IPS DF 6.9 (cell line): ENCODE data around the gene IMPA2.

ENCODE experiments used
- DNase-seq: peaks from one replicate; pipeline ENCODE4 v3.0.0-alpha.2; 2013; ENCODE audit warnings: low read depth, low spot score
- H3K27ac ChIP-seq: one replicate; pipeline ENCODE4 v1.5.1; 2013; ENCODE audit warnings: low read length, control low read depth
- H3K27me3 ChIP-seq: 2 replicates; pipeline ENCODE4 v1.6.1; 2013; ENCODE audit warnings: mild to moderate bottlenecking, low read length; ENCODE audit not compliant: control insufficient read depth, insufficient read depth
- H3K36me3 ChIP-seq: 2 replicates; pipeline ENCODE4 v1.6.1; 2013; ENCODE audit warnings: low read length; ENCODE audit not compliant: control insufficient read depth, insufficient read depth
- H3K4me1 ChIP-seq: 2 replicates; pipeline ENCODE4 v1.6.1; 2013; ENCODE audit warnings: low read length; ENCODE audit not compliant: control insufficient read depth, insufficient read depth
- H3K4me3 ChIP-seq: 2 replicates; pipeline ENCODE4 v1.5.1; 2013; ENCODE audit warnings: mild to moderate bottlenecking, low read length
- H3K9me3 ChIP-seq: 2 replicates; pipeline ENCODE4 v1.6.1; 2013; ENCODE audit warnings: low read length, inconsistent platforms; ENCODE audit not compliant: control insufficient read depth, insufficient read depth
- WGBS: extraction: QIAGEN DNeasy Blood & Tissue Kit; methylation state at CpG from one replicate; pipeline ENCODE4 v1.1.7; 2013; ENCODE audit warnings: mixed read lengths, missing lambda C conversion rate; ENCODE audit not compliant: insufficient read length, insufficient coverage; 5-methylcytosine and 5-hydroxymethylcytosine counted together

The IMPA2 gene

DNA sequence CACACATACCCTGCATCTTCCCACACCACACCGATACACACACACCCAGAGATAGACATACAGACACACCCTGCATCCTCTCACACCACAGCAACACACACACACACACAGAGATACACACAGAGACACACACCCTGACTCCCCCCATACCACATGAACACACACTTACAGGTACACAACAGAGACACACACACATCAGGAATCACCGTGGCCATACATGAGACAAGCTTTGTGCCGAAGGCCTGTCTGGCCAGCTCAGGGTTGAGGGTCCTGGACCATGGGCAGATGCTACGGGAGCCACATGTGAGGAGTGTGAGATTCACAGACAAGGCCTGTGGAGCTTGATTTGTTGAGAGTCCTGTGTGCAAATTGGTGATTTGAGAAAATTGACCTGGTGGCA is 15.6 kb downstream of the IMPA2 start:
- WGBS: no CpG with 5 or more reads among the region's 4 CpGs
- no peak for DNase-seq
- Histone ChIP-seq H3K27ac (no peak overlapping the region), H3K9me3 (no peaks in the 10 kb centered on the region), H3K4me1 (peaks cover 4% of the 10 kb centered on the region; the same call in 1 of the 2 replicates), H3K27me3 (no peaks in the 10 kb centered on the region), H3K36me3 (peaks cover 5% of the 10 kb centered on the region), H3K4me3 (no peak overlapping the region)

DNA sequence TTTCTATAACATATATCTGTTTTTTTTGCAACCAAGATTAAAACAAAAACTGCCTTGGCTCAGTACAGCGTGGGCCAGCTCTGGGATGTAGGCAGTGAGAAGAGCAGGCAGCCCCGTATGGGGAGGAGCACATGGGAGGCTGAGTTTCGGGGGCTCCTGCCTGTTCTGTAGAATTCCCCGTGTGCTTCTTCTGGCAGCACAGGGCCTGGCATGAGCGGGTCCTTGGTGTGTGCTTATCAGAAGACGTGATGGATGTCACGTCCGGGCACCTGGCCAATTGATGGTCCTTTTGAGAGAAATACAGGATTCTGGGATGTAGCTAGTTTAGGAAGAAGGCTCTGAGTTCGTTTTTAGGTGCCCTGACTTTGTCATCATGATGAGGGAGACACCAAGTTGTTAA is 16.2 kb downstream of the IMPA2 start:
- Histone ChIP-seq H3K4me3 (no peak overlapping the region), H3K27ac (no peak overlapping the region), H3K4me1 (peaks cover 4% of the 10 kb centered on the region; the same call in 1 of the 2 replicates), H3K27me3 (no peaks in the 10 kb centered on the region), H3K36me3 (peaks cover 5% of the 10 kb centered on the region), H3K9me3 (no peaks in the 10 kb centered on the region)
- no peak for DNase-seq
- no CpG with 5 or more reads among the region's 9 CpGs for WGBS

DNA sequence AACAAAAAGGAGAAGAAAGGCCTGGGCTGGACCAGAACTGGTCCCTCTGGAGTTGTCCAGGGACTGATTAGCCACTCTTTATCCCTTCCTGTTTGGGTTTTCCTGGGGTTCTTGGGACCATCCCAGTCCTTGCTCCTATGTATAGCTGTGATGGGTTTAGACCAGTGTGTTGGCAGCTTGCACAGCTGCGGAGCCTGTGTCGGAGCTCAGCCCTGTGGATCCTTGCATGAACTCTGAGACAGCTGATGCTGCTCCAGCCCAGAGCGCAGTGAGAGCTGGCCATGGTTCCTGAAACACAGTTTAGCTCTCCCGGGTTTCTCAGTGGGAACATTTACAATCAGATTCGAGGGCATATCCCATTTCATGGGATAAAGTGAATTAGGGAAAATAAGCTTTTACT is 16.9 kb downstream of the IMPA2 start:
- Histone ChIP-seq H3K27ac (no peak overlapping the region), H3K27me3 (no peaks in the 10 kb centered on the region), H3K4me1 (peaks cover 4% of the 10 kb centered on the region; the same call in 1 of the 2 replicates), H3K36me3 (peaks cover 5% of the 10 kb centered on the region), H3K9me3 (no peaks in the 10 kb centered on the region), H3K4me3 (no peak overlapping the region)
- WGBS: no CpG with 5 or more reads among the region's 5 CpGs
- DNase-seq: no peak

DNA sequence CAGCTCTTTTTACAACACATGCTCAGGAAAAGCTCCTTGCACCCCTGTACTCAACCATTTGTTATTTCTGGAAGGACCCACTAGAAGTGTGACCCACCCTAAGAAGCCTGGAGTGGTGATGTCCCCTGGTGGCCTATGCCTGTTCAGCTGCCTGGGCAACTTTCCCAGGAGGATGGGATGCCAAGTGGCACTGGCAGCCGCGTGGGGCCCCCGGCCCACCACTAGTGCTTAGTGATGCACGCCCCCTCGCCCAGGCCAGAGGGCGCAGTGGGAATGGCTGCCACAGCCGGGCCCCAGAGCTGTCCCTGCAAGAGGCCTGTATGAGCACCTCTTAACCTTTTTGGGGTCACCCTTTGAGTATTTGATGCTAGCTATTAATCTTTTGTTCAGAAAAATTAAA is 18.1 kb downstream of the IMPA2 start:
- peaks cover 4% of the 10 kb centered on the region; the same call in 1 of the 2 replicates for H3K4me1 ChIP-seq
- no CpG with 5 or more reads among the region's 7 CpGs for WGBS

DNA sequence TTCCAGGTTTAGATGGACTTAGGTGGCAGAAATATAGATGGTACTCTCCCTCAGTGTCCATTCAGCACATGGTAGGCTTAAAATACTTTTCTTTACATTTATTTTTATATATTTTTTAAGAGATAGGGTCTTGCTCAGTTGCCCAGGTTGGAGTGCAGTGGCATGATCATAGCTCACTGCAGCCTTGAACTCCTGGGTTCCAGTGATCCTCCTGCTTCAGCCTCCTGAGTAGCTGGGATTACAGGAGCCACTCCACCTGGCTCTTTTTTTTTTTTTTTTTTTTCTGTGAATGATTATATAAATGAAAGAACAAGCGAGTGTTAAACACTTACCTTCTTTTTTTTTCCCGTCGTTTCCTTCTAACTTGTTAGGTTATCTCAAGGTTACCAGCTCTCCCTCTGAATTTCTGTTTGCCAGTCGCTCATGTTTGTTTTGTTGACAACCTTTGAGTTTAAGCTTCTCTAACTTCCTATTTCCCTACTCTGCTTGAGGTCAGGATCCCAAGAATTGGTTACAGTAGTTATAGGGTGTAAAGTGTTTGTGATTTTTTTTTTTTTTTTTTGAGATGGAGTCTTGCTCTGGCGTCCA is 18.9 kb downstream of the IMPA2 start:
- H3K4me3 ChIP-seq: no peak overlapping the region
- H3K27ac ChIP-seq: no peak overlapping the region
- H3K36me3 ChIP-seq: peaks cover 5% of the 10 kb centered on the region
- no peaks in the 10 kb centered on the region for H3K9me3 ChIP-seq
- no CpG with 5 or more reads among the region's 5 CpGs for WGBS
- peaks cover under 1% of the 10 kb centered on the region; the same call in 1 of the 2 replicates for H3K4me1 ChIP-seq
- no peak for DNase-seq
- H3K27me3 ChIP-seq: no peaks in the 10 kb centered on the region

More for the DNA sequence above, 18.1 kb downstream of the IMPA2 start:
- no peak for DNase-seq
- H3K9me3 ChIP-seq: no peaks in the 10 kb centered on the region
- H3K27ac ChIP-seq: no peak overlapping the region
- no peak overlapping the region for H3K4me3 ChIP-seq
- H3K36me3 ChIP-seq: peaks cover 5% of the 10 kb centered on the region
- no peaks in the 10 kb centered on the region for H3K27me3 ChIP-seq

DNA sequence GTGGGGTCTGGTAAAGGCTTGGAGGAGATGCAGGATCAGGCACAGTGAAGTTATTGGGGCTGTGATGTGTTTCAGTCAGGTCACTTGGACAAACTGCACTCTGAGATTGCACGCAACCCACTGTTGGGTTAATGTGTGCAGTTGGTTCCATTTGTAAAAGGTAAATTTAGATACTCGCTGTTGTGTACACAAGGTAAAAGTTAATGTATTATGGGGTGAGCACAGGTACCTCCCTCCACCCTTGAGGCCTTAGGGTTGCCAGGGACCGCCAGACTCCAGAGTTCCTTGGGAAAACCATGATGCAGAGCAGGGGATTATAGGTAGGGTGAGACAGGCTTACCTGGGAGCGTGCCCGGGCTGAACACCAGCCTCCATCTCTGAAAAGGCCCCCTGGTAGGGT is 20.1 kb downstream of the IMPA2 start:
- no peak overlapping the region for H3K27ac ChIP-seq
- no peaks in the 10 kb centered on the region for H3K27me3 ChIP-seq
- WGBS: no CpG with 5 or more reads among the region's 5 CpGs
- no peak for DNase-seq
- no peaks in the 10 kb centered on the region for H3K4me1 ChIP-seq
- no peaks in the 10 kb centered on the region for H3K9me3 ChIP-seq
- H3K4me3 ChIP-seq: no peak overlapping the region
- peaks cover 5% of the 10 kb centered on the region for H3K36me3 ChIP-seq

DNA sequence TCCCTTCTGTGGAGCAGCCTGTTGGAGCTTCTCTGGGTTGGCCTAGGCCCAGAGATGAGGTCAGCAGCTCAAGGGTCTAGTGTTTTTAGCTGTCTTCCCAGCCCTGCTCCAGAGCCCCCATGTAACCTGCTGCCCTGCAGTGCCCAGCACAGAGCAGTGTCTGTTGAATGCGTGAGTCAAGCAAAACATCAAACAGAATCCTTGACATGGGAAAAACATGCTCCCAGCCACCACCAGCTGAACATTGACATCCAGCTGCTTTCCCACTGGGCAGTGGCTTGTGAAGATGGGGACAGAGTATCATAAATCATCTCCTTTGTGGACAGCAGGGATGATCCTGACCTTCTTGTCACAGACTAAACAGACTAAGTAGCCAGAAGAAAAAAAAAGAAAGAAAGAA is 22.6 kb downstream of the IMPA2 start:
- H3K9me3 ChIP-seq: no peaks in the 10 kb centered on the region
- H3K27me3 ChIP-seq: no peaks in the 10 kb centered on the region
- no peak for DNase-seq
- no peak overlapping the region for H3K27ac ChIP-seq
- no peaks in the 10 kb centered on the region for H3K4me1 ChIP-seq
- no peak overlapping the region for H3K4me3 ChIP-seq
- WGBS: no CpG with 5 or more reads among the region's 1 CpG
- H3K36me3 ChIP-seq: peaks cover 11% of the 10 kb centered on the region

DNA sequence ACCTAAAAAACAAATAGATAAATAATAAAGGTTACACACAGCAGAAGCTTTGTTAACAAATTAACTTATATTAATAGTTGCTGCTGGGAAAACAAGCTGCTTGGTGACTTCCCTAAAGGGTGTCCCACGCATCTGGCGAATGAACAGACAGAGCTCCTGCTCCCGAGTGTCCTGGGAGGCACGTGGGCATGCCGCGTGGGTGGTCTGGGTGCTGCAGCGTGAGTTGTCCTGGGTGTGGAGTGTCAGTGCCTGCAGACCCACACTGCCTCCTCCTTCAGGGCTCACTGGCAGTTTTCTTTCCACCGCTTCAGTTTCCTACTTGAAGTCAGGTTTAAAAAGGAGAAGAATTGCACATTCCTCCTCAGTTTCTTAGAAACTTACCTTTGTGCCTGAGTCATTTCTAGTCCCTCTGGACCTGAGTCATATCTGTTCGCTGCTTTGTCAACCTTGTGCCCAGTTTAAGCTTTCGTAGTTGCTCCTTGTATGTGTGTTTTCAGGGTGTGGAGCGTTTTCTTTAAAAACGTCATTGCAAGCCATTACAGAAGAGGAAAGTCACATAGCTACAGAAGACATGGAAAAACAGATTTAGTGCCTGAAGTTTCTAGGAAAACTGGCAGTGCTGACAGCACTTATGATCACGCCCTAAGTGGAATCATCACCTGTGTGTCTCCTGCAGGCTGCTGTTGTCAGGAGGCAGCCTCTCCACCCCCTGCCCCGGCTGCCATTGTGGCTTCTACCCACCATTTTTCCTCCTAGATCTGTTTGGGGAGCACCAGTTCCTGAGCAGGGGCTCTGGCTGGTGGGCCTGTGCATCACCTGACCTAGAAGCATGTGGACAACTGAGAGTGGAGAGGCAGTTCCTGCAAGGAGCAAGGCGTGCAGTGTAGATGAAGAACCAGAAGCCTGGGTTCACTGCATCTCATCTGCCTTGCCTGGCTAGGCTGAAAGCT is 24.5 kb downstream of the IMPA2 start:
- H3K36me3 ChIP-seq: peaks cover 11% of the 10 kb centered on the region; the same call in 1 of the 2 replicates
- H3K27me3 ChIP-seq: no peaks in the 10 kb centered on the region
- H3K4me1 ChIP-seq: no peaks in the 10 kb centered on the region; the same call in 1 of the 2 replicates
- no peak for DNase-seq
- no peak overlapping the region for H3K4me3 ChIP-seq
- no CpG with 5 or more reads among the region's 15 CpGs for WGBS
- H3K9me3 ChIP-seq: no peaks in the 10 kb centered on the region
- no peak overlapping the region for H3K27ac ChIP-seq

DNA sequence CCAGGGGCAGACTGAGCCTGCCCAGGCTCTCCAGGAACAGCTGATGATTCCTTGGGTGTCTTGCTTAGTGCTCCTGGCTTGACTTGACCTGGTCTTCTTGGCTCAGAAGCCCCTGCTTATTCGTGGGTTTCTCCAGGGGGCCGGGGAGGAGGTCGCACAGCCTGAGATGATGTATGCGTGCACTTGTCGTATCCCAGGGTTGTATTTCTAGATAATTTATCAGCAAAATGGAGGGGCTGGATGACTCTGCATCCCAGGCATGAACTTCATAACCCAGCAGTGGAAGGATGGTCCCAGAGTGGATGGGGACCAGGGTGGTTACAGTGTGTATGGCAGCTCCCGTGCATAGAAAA is 25.2 kb downstream of the IMPA2 start:
- H3K27ac ChIP-seq: no peak overlapping the region
- DNase-seq: no peak
- H3K27me3 ChIP-seq: no peaks in the 10 kb centered on the region
- no peaks in the 10 kb centered on the region for H3K9me3 ChIP-seq
- H3K4me1 ChIP-seq: no peaks in the 10 kb centered on the region; the same call in 1 of the 2 replicates
- no CpG with 5 or more reads among the region's 6 CpGs for WGBS
- H3K36me3 ChIP-seq: peaks cover 15% of the 10 kb centered on the region; the same call in 1 of the 2 replicates
- no peak overlapping the region for H3K4me3 ChIP-seq

DNA sequence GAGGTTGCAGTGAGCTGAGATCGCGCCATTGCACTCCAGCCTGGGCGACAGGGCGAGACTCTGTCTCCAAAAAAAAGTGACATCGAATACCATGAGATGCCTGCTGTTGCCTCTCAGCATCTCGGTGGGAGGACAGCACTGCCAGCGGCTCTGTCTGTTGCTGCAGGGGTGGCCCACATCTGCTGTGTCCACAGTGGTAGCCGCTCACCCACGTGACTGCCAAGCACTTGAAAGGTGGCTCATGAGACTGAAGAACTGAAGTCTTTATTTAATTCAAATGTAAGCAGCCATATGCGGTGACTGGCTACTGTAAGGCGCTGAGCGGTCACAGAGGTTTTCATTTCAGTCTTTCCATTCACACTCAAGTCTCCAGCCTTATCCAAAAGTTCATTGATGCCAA is 25.8 kb downstream of the IMPA2 start:
- Histone ChIP-seq H3K4me3 (no peak overlapping the region), H3K4me1 (no peaks in the 10 kb centered on the region; the same call in 1 of the 2 replicates), H3K27ac (no peak overlapping the region), H3K27me3 (no peaks in the 10 kb centered on the region), H3K9me3 (no peaks in the 10 kb centered on the region), H3K36me3 (peaks cover 20% of the 10 kb centered on the region; the same call in 1 of the 2 replicates)
- DNase-seq: no peak
- WGBS: no CpG with 5 or more reads among the region's 12 CpGs
